ENCODE measurements around the gene MPI.

DNA sequence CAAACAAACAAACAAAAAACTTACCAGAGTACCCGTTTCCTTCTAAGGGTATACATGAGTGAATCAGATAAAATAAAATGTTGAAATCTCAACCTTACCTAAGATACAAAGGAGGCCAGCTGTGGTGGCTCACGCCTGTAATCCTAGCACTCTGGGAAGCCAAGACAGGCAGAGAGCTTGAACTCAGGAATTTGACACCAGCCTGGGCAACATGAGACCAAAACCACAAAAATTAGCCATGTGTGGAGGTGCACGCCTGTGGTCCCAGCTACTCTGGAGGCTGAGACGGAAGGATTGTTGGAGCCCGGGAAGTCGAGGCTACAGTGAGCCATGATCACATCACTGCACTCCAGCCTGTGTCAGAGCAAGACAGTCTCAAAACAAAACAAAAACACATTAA lies 27.8 kb downstream of the MPI start:
- TF ChIP-seq, protein P1, sequence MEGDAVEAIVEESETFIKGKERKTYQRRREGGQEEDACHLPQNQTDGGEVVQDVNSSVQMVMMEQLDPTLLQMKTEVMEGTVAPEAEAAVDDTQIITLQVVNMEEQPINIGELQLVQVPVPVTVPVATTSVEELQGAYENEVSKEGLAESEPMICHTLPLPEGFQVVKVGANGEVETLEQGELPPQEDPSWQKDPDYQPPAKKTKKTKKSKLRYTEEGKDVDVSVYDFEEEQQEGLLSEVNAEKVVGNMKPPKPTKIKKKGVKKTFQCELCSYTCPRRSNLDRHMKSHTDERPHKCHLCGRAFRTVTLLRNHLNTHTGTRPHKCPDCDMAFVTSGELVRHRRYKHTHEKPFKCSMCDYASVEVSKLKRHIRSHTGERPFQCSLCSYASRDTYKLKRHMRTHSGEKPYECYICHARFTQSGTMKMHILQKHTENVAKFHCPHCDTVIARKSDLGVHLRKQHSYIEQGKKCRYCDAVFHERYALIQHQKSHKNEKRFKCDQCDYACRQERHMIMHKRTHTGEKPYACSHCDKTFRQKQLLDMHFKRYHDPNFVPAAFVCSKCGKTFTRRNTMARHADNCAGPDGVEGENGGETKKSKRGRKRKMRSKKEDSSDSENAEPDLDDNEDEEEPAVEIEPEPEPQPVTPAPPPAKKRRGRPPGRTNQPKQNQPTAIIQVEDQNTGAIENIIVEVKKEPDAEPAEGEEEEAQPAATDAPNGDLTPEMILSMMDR (IDR thresholded peaks at IDR 0.05 in 2 of 3, conservative IDR thresholded peaks at IDR 0.05 in 1 of 3; ENCODE audit: control insufficient read depth in 2 of 3, extremely low read depth in 1 of 3, insufficient read depth in 1 of 3, low read depth in 3 of 3, low read length in 3 of 3), result no peak
- TF ChIP-seq POLR2AphosphoS5 (IDR thresholded peaks at IDR 0.05; ENCODE audit: low read length) (no peak), ETV6 (conservative IDR thresholded peaks at IDR 0.05 in 1 of 2, IDR thresholded peaks at IDR 0.05 in 1 of 2; ENCODE audit: borderline replicate concordance in 1 of 2, low read depth in 1 of 2) (no peak), POLR2A (IDR thresholded peaks at IDR 0.05; ENCODE audit: low read depth, low read length) (no peak), EGR1 (IDR thresholded peaks at IDR 0.05; ENCODE audit: borderline replicate concordance in 1 of 2, low read depth in 2 of 2, low read length in 2 of 2) (no peak), RBBP5 (conservative IDR thresholded peaks at IDR 0.05) (no peak), RFX5 (IDR thresholded peaks at IDR 0.05; ENCODE audit: low read depth, low read length) (no peak), SP1 (IDR thresholded peaks at IDR 0.05; ENCODE audit: low read depth, low read length) (no peak), CBX5 (IDR thresholded peaks at IDR 0.05; ENCODE audit: low read depth) (no peak)
- TF ChIP-seq, protein P2, sequence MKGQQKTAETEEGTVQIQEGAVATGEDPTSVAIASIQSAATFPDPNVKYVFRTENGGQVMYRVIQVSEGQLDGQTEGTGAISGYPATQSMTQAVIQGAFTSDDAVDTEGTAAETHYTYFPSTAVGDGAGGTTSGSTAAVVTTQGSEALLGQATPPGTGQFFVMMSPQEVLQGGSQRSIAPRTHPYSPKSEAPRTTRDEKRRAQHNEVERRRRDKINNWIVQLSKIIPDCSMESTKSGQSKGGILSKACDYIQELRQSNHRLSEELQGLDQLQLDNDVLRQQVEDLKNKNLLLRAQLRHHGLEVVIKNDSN (IDR thresholded peaks at IDR 0.05; ENCODE audit: borderline replicate concordance, extremely low read length, insufficient read depth, low read depth, low read length), result no peak

All from GM12878 (cell line).